GM10266 (cell line): Measurements from ENCODE around the gene ATG4D.

Experiments used
- DNase-seq: peaks from one replicate; pipeline ENCODE4 v3.0.0; 2012; ENCODE audit errors: extremely low spot score
- TF ChIP-seq, protein P1 (sequence below): IDR thresholded peaks from 2 replicates; pipeline ENCODE4 v1.5.1; 2012; ENCODE audit warnings: mild to moderate bottlenecking, low read depth; ENCODE audit not compliant: control insufficient read depth, insufficient read depth; ENCODE audit errors: missing control alignments

ATG4D gene

DNA sequence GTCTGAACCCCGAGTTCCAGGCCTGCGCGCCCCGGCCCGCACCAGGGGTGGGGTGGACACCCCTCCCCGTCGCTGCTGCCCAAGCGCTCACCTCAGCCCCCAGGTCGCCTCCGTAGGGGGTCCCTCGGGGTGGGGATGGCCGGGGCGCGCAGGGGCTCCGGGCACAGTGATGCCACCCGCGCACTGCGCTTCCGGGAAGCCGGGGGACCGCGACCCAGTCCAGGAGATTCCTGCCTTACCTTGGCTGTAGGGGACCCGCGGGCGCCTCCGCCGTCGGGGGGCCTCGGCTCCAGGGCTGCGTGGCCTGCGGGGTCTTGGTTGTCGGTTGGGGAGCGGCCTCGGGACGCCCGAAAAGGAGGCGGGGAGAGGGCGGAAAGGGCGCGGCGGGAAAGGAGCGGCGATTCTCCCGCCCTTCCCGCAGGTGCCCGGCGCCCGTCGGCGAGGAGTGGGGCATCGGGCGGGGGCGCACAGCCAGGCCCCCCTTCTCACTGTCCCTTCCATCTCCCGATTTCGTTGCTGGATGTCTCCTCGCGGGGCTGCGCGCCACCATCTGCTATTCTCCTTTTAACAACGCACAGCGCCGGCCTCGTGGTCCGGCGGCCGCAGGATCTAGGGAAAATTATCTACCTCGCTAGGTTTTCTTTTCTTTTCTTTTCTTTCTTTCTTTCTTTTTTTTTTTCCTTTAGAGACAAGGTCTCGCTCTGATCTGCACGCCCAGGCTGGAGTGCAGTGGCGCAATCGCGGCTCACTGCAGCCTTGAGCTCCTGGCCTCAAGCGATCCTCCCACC is 40.5 kb upstream of the ATG4D start, which contains the start of gene KEAP1:
Gene KEAP1, minus strand, starts transcription at position 355 of the 788 bp plus-strand sequence. CDS start 3,323 bp downstream, outside the sequence.
- TF ChIP-seq, protein P1, sequence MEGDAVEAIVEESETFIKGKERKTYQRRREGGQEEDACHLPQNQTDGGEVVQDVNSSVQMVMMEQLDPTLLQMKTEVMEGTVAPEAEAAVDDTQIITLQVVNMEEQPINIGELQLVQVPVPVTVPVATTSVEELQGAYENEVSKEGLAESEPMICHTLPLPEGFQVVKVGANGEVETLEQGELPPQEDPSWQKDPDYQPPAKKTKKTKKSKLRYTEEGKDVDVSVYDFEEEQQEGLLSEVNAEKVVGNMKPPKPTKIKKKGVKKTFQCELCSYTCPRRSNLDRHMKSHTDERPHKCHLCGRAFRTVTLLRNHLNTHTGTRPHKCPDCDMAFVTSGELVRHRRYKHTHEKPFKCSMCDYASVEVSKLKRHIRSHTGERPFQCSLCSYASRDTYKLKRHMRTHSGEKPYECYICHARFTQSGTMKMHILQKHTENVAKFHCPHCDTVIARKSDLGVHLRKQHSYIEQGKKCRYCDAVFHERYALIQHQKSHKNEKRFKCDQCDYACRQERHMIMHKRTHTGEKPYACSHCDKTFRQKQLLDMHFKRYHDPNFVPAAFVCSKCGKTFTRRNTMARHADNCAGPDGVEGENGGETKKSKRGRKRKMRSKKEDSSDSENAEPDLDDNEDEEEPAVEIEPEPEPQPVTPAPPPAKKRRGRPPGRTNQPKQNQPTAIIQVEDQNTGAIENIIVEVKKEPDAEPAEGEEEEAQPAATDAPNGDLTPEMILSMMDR, result no peak
- DNase-seq, result peak; percentile 65

DNA sequence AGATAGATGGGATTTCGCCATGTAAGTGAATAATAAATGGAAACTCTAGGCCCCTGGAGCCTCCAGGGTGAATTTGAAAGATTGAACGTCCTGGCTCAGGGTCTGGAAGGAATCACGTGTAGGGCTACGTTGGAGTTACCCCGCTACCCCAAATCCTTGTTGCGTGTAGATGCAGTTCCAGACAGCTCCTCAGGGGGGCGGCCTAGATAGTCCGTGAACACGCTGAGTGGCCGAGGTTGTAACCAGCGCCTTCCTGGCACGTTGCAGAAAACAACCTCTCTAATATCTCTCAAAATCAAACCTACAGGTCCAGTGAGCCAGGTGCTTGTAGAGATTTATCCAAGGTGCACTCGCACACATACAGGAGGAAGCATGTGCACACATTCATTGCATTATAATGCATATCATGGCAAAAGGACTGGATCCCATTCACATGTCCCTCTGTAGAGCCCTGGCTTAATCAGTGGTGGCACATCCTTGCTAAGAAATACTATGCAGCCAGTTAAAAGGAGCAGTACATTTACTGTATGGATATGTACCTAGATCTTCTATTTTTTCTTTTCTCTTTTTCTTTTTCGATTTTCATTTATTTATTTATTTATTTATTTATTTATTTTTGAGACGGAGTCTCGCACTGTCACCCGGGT is 38.0 kb upstream of the ATG4D start:
- DNase-seq, result peak; percentile 80
- TF ChIP-seq, protein P1, result peak; percentile 75

DNA sequence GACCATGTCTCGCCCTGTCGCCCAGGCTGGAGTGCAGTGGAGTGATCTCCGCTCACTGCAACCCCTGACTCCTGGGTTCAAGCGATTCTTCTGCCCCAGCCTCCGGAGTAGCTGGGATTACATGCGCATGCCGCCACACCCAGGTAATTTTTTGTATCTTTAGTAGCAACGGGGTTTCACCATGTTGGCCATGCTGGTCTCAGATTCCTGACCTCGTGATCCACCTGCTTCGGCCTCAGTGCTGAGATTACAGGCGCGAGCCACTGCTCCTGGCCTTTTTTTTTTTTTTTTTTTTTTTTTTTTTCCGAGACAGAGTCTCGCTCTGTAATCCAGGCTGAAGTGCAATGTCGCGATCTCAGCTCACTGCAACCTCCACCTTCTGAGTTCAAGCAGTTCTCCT is 35.7 kb upstream of the ATG4D start:
- TF ChIP-seq, protein P1, result no peak
- DNase-seq, result no peak

DNA sequence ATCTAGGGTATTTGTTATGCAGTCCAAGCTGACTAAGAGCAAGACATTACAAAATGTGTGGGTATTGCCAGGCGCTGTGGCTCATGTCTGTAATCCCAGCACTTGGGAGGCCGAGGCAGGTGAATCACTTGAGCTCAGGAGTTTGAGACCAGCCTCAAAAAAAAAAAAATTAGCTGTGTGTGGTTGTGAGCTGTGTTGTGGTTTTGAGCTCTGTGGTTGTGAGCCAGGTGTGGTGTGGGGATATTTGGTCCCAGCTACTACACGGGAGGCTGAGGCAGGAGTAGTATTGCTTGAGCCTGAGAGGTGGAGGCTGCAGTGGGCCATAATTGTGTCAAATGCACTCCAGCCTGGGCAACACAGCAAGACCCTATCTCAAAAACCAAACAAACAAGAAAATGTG is 35.0 kb upstream of the ATG4D start:
- TF ChIP-seq, protein P1, result no peak
- DNase-seq, result no peak

DNA sequence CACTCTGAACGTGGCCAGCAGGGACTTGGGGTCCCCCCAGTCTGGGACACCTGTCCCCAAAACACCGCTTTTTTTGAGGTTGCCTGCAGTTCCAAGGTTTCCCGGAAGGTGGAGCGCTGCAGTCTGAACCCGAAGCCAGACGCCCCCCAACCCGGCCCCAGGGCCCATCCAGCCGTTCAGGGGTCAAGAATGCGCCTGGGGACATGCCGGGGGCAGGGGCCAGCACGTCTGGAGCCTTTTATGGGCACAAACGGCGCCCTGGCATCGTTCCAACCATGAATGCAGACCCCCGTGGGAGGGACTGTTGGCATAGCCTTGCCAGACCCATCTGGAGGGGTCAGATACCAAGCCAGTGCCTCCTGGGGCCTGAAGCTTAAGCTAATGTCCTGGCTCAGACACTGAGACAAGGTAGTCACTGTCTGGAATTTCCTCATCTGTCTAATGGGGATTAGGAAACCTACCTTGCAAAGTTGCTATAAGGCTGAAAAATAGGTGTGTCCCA is 33.4 kb upstream of the ATG4D start:
- DNase-seq, result peak; percentile 84
- TF ChIP-seq, protein P1, result peak; percentile 63

DNA sequence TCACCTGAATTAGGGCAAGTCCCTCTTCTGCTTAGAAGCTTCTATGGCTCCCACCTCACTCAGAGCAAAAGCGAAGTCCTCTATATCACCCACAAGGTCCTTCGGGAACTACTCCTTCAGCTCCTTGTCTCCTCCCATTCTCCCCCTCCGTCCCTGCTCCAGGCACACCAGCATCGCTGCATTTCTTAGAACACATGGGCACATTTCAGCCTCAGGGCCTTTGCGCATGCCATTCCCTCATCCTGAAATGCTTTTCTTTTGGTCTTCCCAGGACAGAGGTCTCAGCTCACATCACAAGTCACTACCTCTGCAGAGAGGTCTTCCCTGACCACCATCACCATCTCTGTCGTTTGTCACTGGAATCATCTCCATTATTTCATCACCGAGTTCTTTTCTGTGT is 30.5 kb upstream of the ATG4D start:
- peak; percentile 18 for DNase-seq
- TF ChIP-seq, protein P1, result no peak
